Dendritic cell treated with granulocyte-macrophage colony-stimulating factor and Interleukin-4, amounts not matched to agents 40 ng/mL and 50 ng/mL, for 4 days (primary cell): ENCODE measurements around the gene OPRD1.
"Not testable (repeated sequence)": the region's sequence is repeated elsewhere in the genome, so short reads cannot be mapped to it uniquely, and the experiment has no call there.

Experiments
- H3K27ac Mint-ChIP-seq: one replicate; pipeline ENCODE4 v1.8.0; 2022; ENCODE audit warnings: mild to moderate bottlenecking, mixed read lengths
- H3K27me3 Mint-ChIP-seq: one replicate; pipeline ENCODE4 v1.8.0; 2022; ENCODE audit warnings: mild to moderate bottlenecking, mixed read lengths
- H3K36me3 Mint-ChIP-seq: one replicate; pipeline ENCODE4 v1.8.0; 2022; ENCODE audit warnings: low read depth, mixed read lengths
- H3K4me1 Mint-ChIP-seq: one replicate; pipeline ENCODE4 v1.8.0; 2022; ENCODE audit warnings: low read depth, mixed read lengths
- H3K4me3 Mint-ChIP-seq: one replicate; pipeline ENCODE4 v1.8.0; 2022; ENCODE audit warnings: mild to moderate bottlenecking, moderate library complexity, mixed read lengths
- H3K9me3 Mint-ChIP-seq: one replicate; pipeline ENCODE4 v1.8.0; 2022; ENCODE audit warnings: mixed read lengths
- intact Hi-C: fragments of 100-400 bp; cut with micrococcal nuclease; formaldehyde crosslinking; loops from one replicate; pipeline ENCODE4 v1.15.0; 2022

OPRD1 gene

GRCh38 chr1:28789816-28790215, 22.2 kb upstream of the OPRD1 start:
- no peaks in the 10 kb centered on the region for H3K36me3 Mint-ChIP-seq
- H3K9me3 Mint-ChIP-seq: no peaks in the 10 kb centered on the region
- H3K4me1 Mint-ChIP-seq: peaks cover 11% of the 10 kb centered on the region
- peaks cover 4% of the 10 kb centered on the region for H3K27me3 Mint-ChIP-seq
- intact Hi-C loops: loop anchor here (5.0 kb wide), 1 partner anchor 242 kb away; no protein-coding TSS in a partner anchor
- no peak overlapping the region for H3K4me3 Mint-ChIP-seq
- H3K27ac Mint-ChIP-seq: no peak overlapping the region

- Mint-ChIP-seq H3K4me3 (no peak overlapping the region), H3K36me3 (no peaks in the 10 kb centered on the region), H3K27ac (no peak overlapping the region), H3K4me1 (peaks cover 4% of the 10 kb centered on the region), H3K27me3 (peaks cover 4% of the 10 kb centered on the region), H3K9me3 (no peaks in the 10 kb centered on the region)
- intact Hi-C loops: no loop called here
Measured at GRCh38 chr1:28790377-28791035, 21.5 kb upstream of the OPRD1 start.

- H3K4me1 Mint-ChIP-seq, H3K36me3 Mint-ChIP-seq, H3K4me3 Mint-ChIP-seq, H3K27ac Mint-ChIP-seq, intact Hi-C loops, H3K27me3 Mint-ChIP-seq, H3K9me3 Mint-ChIP-seq: not testable (repeated sequence)
Measured at GRCh38 chr1:28791929-28792328, 20.0 kb upstream of the OPRD1 start.

GRCh38 chr1:28792644-28793121, 19.3 kb upstream of the OPRD1 start:
- no peak overlapping the region for H3K27ac Mint-ChIP-seq
- intact Hi-C loops: no loop called here
- no peaks in the 10 kb centered on the region for H3K9me3 Mint-ChIP-seq
- no peaks in the 10 kb centered on the region for H3K36me3 Mint-ChIP-seq
- no peaks in the 10 kb centered on the region for H3K4me1 Mint-ChIP-seq
- H3K27me3 Mint-ChIP-seq: peaks cover 8% of the 10 kb centered on the region
- no peak overlapping the region for H3K4me3 Mint-ChIP-seq

- H3K4me3 Mint-ChIP-seq, H3K27ac Mint-ChIP-seq, H3K27me3 Mint-ChIP-seq, H3K9me3 Mint-ChIP-seq, intact Hi-C loops, H3K4me1 Mint-ChIP-seq, H3K36me3 Mint-ChIP-seq: not testable (repeated sequence)
Measured at GRCh38 chr1:28794582-28794981, 17.4 kb upstream of the OPRD1 start.

GRCh38 chr1:28796352-28797211, 15.4 kb upstream of the OPRD1 start:
- Mint-ChIP-seq H3K4me3 (no peak overlapping the region), H3K36me3 (no peaks in the 10 kb centered on the region), H3K9me3 (no peaks in the 10 kb centered on the region), H3K27ac (no peak overlapping the region), H3K27me3 (peaks cover 6% of the 10 kb centered on the region), H3K4me1 (no peaks in the 10 kb centered on the region)
- intact Hi-C loops: no loop called here

- H3K4me1 Mint-ChIP-seq: peaks cover 6% of the 10 kb centered on the region
- no peak overlapping the region for H3K27ac Mint-ChIP-seq
- H3K9me3 Mint-ChIP-seq: no peaks in the 10 kb centered on the region
- no peaks in the 10 kb centered on the region for H3K36me3 Mint-ChIP-seq
- intact Hi-C loops: no loop called here
- no peak overlapping the region for H3K4me3 Mint-ChIP-seq
- peaks cover 6% of the 10 kb centered on the region for H3K27me3 Mint-ChIP-seq
Measured at GRCh38 chr1:28800324-28800723, 11.6 kb upstream of the OPRD1 start.

- Mint-ChIP-seq H3K36me3 (no peaks in the 10 kb centered on the region), H3K27ac (no peak overlapping the region), H3K9me3 (no peaks in the 10 kb centered on the region), H3K4me1 (peaks cover 9% of the 10 kb centered on the region), H3K27me3 (peaks cover 6% of the 10 kb centered on the region), H3K4me3 (no peak overlapping the region)
- intact Hi-C loops: no loop called here
Measured at GRCh38 chr1:28801461-28801860, 10.5 kb upstream of the OPRD1 start.

GRCh38 chr1:28803051-28803450, 8.9 kb upstream of the OPRD1 start:
- no peaks in the 10 kb centered on the region for H3K36me3 Mint-ChIP-seq
- intact Hi-C loops: no loop called here
- H3K27ac Mint-ChIP-seq: no peak overlapping the region
- no peak overlapping the region for H3K4me3 Mint-ChIP-seq
- H3K9me3 Mint-ChIP-seq: no peaks in the 10 kb centered on the region
- H3K4me1 Mint-ChIP-seq: peaks cover 9% of the 10 kb centered on the region
- peaks cover 8% of the 10 kb centered on the region for H3K27me3 Mint-ChIP-seq

GRCh38 chr1:28803662-28804061, 8.3 kb upstream of the OPRD1 start:
- Mint-ChIP-seq H3K9me3 (no peaks in the 10 kb centered on the region), H3K4me3 (no peak overlapping the region), H3K27me3 (peaks cover 8% of the 10 kb centered on the region), H3K36me3 (no peaks in the 10 kb centered on the region), H3K27ac (no peak overlapping the region), H3K4me1 (peaks cover 9% of the 10 kb centered on the region)
- intact Hi-C loops: no loop called here

- Mint-ChIP-seq H3K9me3 (no peaks in the 10 kb centered on the region), H3K4me3 (no peak overlapping the region), H3K4me1 (peaks cover 9% of the 10 kb centered on the region), H3K36me3 (no peaks in the 10 kb centered on the region), H3K27ac (no peak overlapping the region), H3K27me3 (peaks cover 8% of the 10 kb centered on the region)
- intact Hi-C loops: no loop called here
Measured at GRCh38 chr1:28804071-28804470, 7.9 kb upstream of the OPRD1 start.

- Mint-ChIP-seq H3K27ac (no peak overlapping the region), H3K9me3 (no peaks in the 10 kb centered on the region), H3K4me3 (no peak overlapping the region), H3K4me1 (peaks cover 19% of the 10 kb centered on the region), H3K36me3 (no peaks in the 10 kb centered on the region), H3K27me3 (peaks cover 26% of the 10 kb centered on the region)
- intact Hi-C loops: no loop called here
Measured at GRCh38 chr1:28807046-28807445, 4.9 kb upstream of the OPRD1 start.

GRCh38 chr1:28807986-28808385, 4.0 kb upstream of the OPRD1 start:
- no peak overlapping the region for H3K27ac Mint-ChIP-seq
- H3K27me3 Mint-ChIP-seq: peaks cover 33% of the 10 kb centered on the region
- peaks cover 19% of the 10 kb centered on the region for H3K4me1 Mint-ChIP-seq
- H3K4me3 Mint-ChIP-seq: no peak overlapping the region
- no peaks in the 10 kb centered on the region for H3K36me3 Mint-ChIP-seq
- H3K9me3 Mint-ChIP-seq: no peaks in the 10 kb centered on the region
- intact Hi-C loops: no loop called here

- intact Hi-C loops: no loop called here
- H3K36me3 Mint-ChIP-seq: no peaks in the 10 kb centered on the region
- H3K4me3 Mint-ChIP-seq: no peak overlapping the region
- no peaks in the 10 kb centered on the region for H3K9me3 Mint-ChIP-seq
- no peak overlapping the region for H3K27ac Mint-ChIP-seq
- H3K4me1 Mint-ChIP-seq: peaks cover 11% of the 10 kb centered on the region
- H3K27me3 Mint-ChIP-seq: peaks cover 60% of the 10 kb centered on the region
Measured at GRCh38 chr1:28811369-28811765, 603 bp upstream of the OPRD1 start.
